A549 (cell line): ENCODE measurements around the gene TXNDC2. TPM values are rescaled to one million over a fixed set of nuclear protein-coding genes. Genes with fewer than 3 reads are reported as not detected.

Source experiments
- polyA plus RNA-seq, 4 experiments: library from polyadenylated mRNA; depleted of rRNA in 3 of 4; stranded (reverse); fragments of >200 nt; fragmentation: RNase III in 1 of 4; extraction: RNeasy Plus Mini Kit Qiagen cat#74134 plus additional on column Dnase treatment in 1 of 4; gene quantifications; 2 replicates in 3 of 4; 3 replicates in 1 of 4; pipeline ENCODE4 v1.2.3, GENCODE V29; 2011 to 2017
- small RNA-seq, 6 experiments: library from RNA; depleted of rRNA; stranded (forward); fragments of <200 nt; gene quantifications; one replicate each; pipeline ENCODE3, GENCODE V24; 2012

TXNDC2 gene
- polyA plus RNA-seq, 2 of the 4 experiments (the other 2 are of a cell fraction): 0.06 to 0.16 TPM

Small RNAs within 50 kb of the gene (small RNA-seq; reads per million reads assigned to genes)
- 0 reads per million in 6 experiments for gene RNA5SP449
- 0.12 to 13.2 (median 1.2) reads per million in 6 experiments for gene RNA5SP450

Other genes with a start within 250 kb of the TXNDC2 start
- gene RAB31, start 177.7 kb upstream of the TXNDC2 start, polyA plus RNA-seq (2011; rRNA removed): 46.3 and 49.1 TPM in 2 replicates
- 16.9 to 20.5 TPM (median 18.5 TPM) in 3 replicates for gene RAB31, start 177.7 kb upstream of the TXNDC2 start, polyA plus RNA-seq (2017; fragmentation: RNase III; extraction: RNeasy Plus Mini Kit Qiagen cat#74134 plus additional on column Dnase treatment)
- 356 and 391 TPM in 2 replicates for gene VAPA, start 28.0 kb downstream of the TXNDC2 start, polyA plus RNA-seq (2011; rRNA removed)
- 158 to 166 TPM (median 161 TPM) in 3 replicates for gene VAPA, start 28.0 kb downstream of the TXNDC2 start, polyA plus RNA-seq (2017; fragmentation: RNase III; extraction: RNeasy Plus Mini Kit Qiagen cat#74134 plus additional on column Dnase treatment)